GM23338 (cell line): ENCODE measurements around the gene ITSN2.

ENCODE experiments used
- CREB1 ChIP-seq: fragments of 250-450 bp; sonication (Bioruptor Pico); IDR thresholded peaks from 2 replicates; pipeline ENCODE4 v1.5.0; 2020; ENCODE audit warnings: low read depth, mild to moderate bottlenecking, moderate library complexity
- CTCF ChIP-seq, 2 experiments: fragments of 200-600 bp in 1 of 2; sonication (generic) in 1 of 2; conservative IDR thresholded peaks; 2 replicates each; pipeline versions ENCODE4 v1.5.1 to v1.6.1; 2016 to 2017; ENCODE audit warnings: antibody characterized with exemption in 2 of 2, low read depth in 2 of 2, mild to moderate bottlenecking in 2 of 2, moderate library complexity in 1 of 2
- ETS1 ChIP-seq: IDR thresholded peaks from 2 replicates; pipeline ENCODE4 v1.6.1; 2016; ENCODE audit warnings: antibody characterized with exemption
- EZH2 ChIP-seq: fragments of 200-600 bp; sonication (generic); IDR thresholded peaks from one replicate; pipeline ENCODE4 v1.8.0; 2017; ENCODE audit warnings: antibody characterized with exemption, mild to moderate bottlenecking, low read depth; ENCODE audit not compliant: unreplicated experiment
- EZH2phosphoT487 ChIP-seq: fragments of 200-600 bp; sonication (generic); IDR thresholded peaks from one replicate; pipeline ENCODE4 v1.8.1; 2018; ENCODE audit warnings: antibody characterized with exemption; ENCODE audit not compliant: unreplicated experiment
- NANOG ChIP-seq: IDR thresholded peaks from 2 replicates; pipeline ENCODE4 v1.6.1; 2016; ENCODE audit warnings: antibody characterized with exemption, borderline replicate concordance
- POLR2AphosphoS5 ChIP-seq: IDR thresholded peaks from 2 replicates; pipeline ENCODE4 v1.6.1; 2016; ENCODE audit warnings: antibody characterized with exemption, low read depth
- ZNF331 ChIP-seq: fragments of 250-450 bp; sonication (Bioruptor Pico); IDR thresholded peaks from 2 replicates; pipeline ENCODE4 v1.5.0; 2020; ENCODE audit warnings: low read depth, mild to moderate bottlenecking, moderate library complexity
- ZNF462 ChIP-seq: fragments of 250-450 bp; sonication (Bioruptor Pico); IDR thresholded peaks from 2 replicates; pipeline ENCODE4 v1.5.0; 2020; ENCODE audit warnings: mild to moderate bottlenecking, moderate library complexity
- TF ChIP-seq, protein P1 (sequence below): IDR thresholded peaks from one replicate; pipeline ENCODE4 v1.6.1; 2018; ENCODE audit warnings: antibody characterized with exemption; ENCODE audit not compliant: unreplicated experiment

GRCh38 chr2:24339856-24340262, 20.5 kb downstream of the ITSN2 start:
- TF ChIP-seq ETS1 (no peak), CTCF (conservative IDR thresholded peaks at IDR 0.05; ENCODE audit: low read depth in 2 of 2) (no peak), EZH2 (no peak), EZH2phosphoT487 (no peak), CREB1 (no peak), POLR2AphosphoS5 (no peak), ZNF331 (no peak), ZNF462 (CRISPR knock-in tag) (no peak), NANOG (no peak)
- TF ChIP-seq, protein P1, sequence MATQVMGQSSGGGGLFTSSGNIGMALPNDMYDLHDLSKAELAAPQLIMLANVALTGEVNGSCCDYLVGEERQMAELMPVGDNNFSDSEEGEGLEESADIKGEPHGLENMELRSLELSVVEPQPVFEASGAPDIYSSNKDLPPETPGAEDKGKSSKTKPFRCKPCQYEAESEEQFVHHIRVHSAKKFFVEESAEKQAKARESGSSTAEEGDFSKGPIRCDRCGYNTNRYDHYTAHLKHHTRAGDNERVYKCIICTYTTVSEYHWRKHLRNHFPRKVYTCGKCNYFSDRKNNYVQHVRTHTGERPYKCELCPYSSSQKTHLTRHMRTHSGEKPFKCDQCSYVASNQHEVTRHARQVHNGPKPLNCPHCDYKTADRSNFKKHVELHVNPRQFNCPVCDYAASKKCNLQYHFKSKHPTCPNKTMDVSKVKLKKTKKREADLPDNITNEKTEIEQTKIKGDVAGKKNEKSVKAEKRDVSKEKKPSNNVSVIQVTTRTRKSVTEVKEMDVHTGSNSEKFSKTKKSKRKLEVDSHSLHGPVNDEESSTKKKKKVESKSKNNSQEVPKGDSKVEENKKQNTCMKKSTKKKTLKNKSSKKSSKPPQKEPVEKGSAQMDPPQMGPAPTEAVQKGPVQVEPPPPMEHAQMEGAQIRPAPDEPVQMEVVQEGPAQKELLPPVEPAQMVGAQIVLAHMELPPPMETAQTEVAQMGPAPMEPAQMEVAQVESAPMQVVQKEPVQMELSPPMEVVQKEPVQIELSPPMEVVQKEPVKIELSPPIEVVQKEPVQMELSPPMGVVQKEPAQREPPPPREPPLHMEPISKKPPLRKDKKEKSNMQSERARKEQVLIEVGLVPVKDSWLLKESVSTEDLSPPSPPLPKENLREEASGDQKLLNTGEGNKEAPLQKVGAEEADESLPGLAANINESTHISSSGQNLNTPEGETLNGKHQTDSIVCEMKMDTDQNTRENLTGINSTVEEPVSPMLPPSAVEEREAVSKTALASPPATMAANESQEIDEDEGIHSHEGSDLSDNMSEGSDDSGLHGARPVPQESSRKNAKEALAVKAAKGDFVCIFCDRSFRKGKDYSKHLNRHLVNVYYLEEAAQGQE: no peak
